B cell (primary cell): ENCODE results near the gene FANCM.

Source experiments
- CTCF ChIP-seq: fragments of 200-600 bp; IDR thresholded peaks from one replicate; pipeline ENCODE4 v1.8.0; 2022; ENCODE audit warnings: antibody characterized with exemption, mild to moderate bottlenecking
- EZH2 ChIP-seq: IDR thresholded peaks from 2 replicates; pipeline ENCODE4 v1.6.1; 2012; ENCODE audit warnings: borderline replicate concordance, low read depth, mild to moderate bottlenecking, moderate library complexity, low read length; ENCODE audit not compliant: insufficient read depth, poor library complexity, severe bottlenecking

GRCh38 chr14:45136399-45136798 lies 669 bp downstream of the FANCM start:
- TF ChIP-seq CTCF (no peak), EZH2 (no peak)
